KOPT-K1 (cell line): ENCODE data around the gene NINL.
"Not testable (repeated sequence)": the region's sequence is repeated elsewhere in the genome, so short reads cannot be mapped to it uniquely, and the experiment has no call there.

Experiments used
- H3K27ac ChIP-seq: fragments of 200-600 bp; sonication (generic); 2 replicates; pipeline ENCODE4 v1.5.1; 2016; ENCODE audit warnings: antibody characterized with exemption, mild to moderate bottlenecking, low read depth, low read length; ENCODE audit not compliant: poor library complexity, severe bottlenecking
- H3K36me3 ChIP-seq: fragments of 200-600 bp; sonication (generic); 2 replicates; pipeline ENCODE4 v1.5.1; 2017; ENCODE audit warnings: antibody characterized with exemption, mild to moderate bottlenecking, low read length, moderate library complexity; ENCODE audit not compliant: insufficient read depth
- H3K9me3 ChIP-seq: fragments of 200-600 bp; sonication (generic); 2 replicates; pipeline ENCODE4 v1.5.1; 2017; ENCODE audit warnings: antibody characterized with exemption, low read length, mild to moderate bottlenecking; ENCODE audit not compliant: insufficient read depth, poor library complexity, severe bottlenecking

NINL gene

DNA sequence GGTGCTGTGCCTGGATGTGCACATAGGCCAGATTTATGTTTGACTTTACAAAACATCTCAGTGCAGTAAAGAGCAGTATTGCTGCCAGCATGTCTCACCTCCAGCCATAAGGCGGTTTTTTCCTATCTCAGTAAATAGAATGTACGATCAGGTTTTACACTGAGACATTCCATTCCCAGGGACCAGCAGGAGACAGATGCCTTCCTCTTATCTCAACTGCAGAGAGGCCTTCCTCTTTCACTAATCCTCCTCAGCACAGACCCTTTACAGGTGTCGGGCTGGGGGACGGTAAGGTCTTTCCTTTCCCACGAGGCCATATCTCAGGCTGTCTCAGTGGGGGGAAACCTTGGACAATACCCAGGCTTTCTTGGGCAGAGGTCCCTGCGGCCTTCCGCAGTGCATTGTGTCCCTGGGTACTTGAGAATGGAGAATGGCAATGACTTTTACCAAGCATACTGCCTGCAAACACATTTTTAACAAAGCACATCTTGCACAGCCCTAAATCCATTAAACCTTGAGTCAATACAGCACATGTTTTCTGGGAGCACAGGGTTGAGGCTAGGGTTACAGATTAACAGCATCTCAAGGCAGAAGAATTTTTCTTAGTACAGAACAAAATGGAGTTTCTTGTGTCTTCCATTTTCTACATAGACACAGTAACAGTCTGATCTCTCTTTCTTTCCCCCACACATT lies 34.5 kb downstream of the NINL start:
- peaks cover 25% of the 10 kb centered on the region for H3K36me3 ChIP-seq

DNA sequence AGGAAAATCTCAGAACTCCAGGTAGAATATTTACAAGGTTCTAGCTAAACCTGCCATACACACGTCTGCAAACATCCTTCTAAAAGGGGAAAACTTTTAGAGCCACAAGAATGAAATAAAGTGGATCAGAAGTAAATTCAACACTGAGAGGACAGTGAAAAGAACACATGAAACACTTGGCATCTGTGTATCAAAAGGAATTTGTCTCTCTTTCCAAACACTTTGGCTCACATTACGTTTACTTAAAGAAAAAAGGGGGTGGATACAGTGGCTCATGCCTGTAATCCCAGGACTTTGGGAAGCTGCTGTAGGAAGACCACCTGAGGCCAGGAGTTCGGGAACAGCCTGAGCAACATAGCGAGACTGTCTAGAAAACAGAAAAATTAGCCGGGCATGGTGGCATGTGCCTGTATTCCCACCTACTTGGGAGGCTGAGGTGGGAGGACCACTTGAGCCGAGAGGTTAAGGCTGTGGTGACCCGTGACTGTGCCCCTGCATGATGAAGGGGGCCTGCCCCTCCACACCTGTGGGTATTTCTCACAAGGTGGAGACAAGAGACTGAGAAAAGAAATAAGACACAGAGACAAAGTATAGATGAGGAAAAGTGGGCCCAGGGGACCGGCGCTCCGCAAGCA lies 35.4 kb downstream of the NINL start:
- Histone ChIP-seq H3K36me3 (peaks cover 21% of the 10 kb centered on the region), H3K9me3 (no peaks in the 10 kb centered on the region), H3K27ac (no peak overlapping the region)

More for the DNA sequence above, 34.5 kb downstream of the NINL start:
- not testable (repeated sequence) for H3K9me3 ChIP-seq, H3K27ac ChIP-seq

DNA sequence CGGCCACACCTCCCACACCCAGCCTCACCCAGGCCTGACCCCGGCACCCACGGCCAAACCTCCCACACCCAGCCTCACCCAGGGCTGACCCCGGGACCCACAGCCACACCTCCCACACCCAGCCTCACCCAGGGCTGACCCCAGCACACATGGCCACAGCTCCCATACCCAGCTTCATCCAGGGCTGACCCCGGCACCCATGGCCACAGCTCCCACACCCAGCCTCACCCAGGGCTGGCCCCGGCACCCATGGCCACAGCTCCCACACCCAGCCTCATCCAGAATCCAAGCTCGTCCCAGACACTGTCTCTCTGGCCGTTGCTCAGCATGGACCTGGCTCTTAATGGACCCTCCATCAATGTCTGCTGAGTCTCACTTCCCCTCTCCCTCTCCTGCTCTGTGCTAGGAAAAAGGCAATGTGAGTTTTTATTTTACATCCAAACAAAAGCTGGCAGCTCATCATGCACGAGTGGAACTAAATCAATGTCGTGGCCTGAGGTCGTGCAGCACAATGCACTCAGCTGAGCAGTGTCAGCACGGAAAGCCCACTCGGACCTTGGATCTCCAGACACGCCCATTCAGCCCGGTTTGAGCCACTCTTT lies 36.1 kb downstream of the NINL start:
- Histone ChIP-seq H3K36me3 (peaks cover 17% of the 10 kb centered on the region), H3K9me3 (no peaks in the 10 kb centered on the region), H3K27ac (no peak overlapping the region)

DNA sequence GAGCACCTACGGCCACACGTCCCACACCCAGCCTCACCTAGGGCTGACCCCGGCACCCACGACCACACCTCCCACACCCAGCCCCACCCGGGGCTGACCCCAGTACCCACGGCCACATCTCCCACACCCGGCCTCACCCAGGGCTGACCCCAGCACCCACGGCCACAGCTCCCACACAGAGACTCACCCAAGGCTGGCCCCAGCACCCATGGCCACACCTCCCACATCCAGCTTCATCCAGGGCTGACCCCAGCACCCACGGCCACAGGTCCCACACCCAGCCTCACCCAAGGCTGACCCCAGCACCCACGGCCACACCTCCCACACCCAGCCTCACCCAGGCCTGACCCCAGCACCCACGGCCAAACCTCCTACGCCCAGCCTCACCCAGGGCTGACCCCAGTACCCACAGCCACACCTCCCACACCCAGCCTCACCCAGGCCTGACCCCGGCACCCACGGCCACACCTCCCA lies 36.7 kb downstream of the NINL start:
- no peak overlapping the region for H3K27ac ChIP-seq
- H3K36me3 ChIP-seq, result peaks cover 14% of the 10 kb centered on the region
- H3K9me3 ChIP-seq, result no peaks in the 10 kb centered on the region

DNA sequence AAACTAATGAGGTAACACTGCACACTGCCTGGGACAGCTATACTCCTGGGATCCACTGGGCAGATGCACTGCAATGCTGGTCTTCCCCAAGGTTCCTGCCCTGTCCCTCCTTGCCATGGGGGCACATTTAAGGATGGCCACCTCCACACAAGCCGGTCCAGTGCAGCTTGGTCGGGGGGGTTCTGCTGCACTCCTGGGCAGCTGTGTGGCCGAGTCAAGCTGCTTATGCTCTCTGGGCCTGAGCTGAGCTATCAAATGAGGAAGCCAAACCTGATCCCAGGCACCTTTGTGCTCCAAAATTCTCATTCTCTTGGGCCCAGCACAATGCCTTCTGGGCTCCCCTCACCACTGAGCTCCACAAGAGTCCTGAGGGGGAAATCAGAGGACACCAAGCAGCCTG lies 37.3 kb downstream of the NINL start:
- Histone ChIP-seq H3K27ac (no peak overlapping the region), H3K36me3 (peaks cover 13% of the 10 kb centered on the region; the same call in 1 of the 2 replicates), H3K9me3 (no peaks in the 10 kb centered on the region)

DNA sequence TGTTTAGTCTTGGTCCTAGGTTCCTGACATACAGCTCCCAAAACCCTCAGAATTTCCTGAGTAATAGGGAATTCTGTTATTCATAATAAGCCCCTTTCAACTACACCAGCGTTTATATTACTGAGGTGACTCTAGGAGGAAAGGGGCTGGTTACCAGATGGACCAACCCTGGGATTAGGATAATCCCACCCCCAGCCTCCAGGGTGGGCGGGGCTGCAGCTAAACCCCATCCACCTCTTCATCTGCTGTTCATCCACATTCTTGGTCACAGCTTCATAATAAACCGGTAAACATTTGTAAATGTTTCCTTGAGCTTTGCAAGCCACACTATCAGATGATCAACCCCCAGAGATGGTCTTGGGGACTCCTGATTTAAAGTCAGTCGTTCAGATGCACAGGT lies 38.3 kb downstream of the NINL start:
- H3K36me3 ChIP-seq, result peaks cover 13% of the 10 kb centered on the region; the same call in 1 of the 2 replicates
- no peak overlapping the region for H3K27ac ChIP-seq
- H3K9me3 ChIP-seq, result no peaks in the 10 kb centered on the region

DNA sequence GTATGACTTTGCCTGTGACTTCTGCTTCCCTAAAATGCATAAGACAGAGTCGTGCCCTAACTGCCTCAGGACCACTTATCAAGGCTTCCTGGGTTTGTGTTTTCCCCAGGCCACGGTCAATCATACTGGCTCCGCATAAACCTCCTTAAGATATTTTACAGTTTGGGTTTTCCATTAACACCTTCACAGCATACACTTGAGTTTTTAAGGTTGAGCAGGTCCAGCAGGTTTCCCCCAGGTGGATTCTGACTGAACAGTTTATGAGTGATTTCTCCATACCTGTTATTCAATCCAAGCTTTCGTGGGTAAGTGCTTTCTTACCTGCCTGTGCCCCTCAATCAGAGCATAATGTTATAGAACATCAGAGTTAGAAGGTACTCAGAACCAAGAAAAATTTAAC lies 39.3 kb downstream of the NINL start:
- Histone ChIP-seq H3K27ac (no peak overlapping the region), H3K36me3 (peaks cover 13% of the 10 kb centered on the region; the same call in 1 of the 2 replicates), H3K9me3 (no peaks in the 10 kb centered on the region)

DNA sequence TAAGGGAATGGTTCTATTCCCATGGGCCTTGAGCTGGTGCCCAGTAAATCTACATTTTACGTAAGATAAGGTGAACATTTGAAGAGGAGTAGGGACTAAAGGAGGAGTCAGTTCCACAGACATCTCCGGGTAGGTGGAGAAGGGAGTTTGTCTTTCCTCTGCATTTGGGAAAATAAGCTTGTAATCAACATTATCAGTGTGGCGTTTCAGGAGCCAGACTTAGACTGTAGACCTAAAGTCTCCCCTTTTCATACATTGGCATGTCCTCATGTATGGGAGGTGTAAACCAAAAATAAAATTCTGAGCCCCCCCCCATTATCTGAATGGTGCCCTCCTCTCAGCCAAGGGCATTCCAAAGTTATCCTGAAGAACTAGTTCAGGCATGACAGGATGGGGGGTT lies 40.2 kb downstream of the NINL start:
- H3K36me3 ChIP-seq, result peaks cover 13% of the 10 kb centered on the region; the same call in 1 of the 2 replicates
- H3K9me3 ChIP-seq, result no peaks in the 10 kb centered on the region
- H3K27ac ChIP-seq, result no peak overlapping the region

DNA sequence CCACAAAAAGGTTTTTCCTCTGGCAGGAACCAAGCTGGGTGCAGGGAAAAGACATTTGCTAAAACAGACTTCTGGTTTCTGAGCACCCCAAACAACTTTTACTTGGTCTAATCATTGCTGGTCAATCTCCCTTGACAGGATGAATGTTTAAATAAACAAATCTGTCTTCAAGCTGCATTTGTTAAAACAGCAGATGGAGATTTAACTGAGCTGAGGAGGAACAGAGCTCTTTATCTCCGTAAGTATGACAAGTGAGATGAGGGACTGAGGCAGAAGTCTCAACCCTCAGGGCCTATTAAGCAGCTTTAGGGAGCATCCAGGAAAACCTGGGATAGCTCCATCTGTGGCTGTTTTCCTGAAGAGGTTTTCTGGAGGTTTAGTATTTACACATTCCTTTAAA lies 40.6 kb downstream of the NINL start:
- H3K27ac ChIP-seq, result no peak overlapping the region

DNA sequence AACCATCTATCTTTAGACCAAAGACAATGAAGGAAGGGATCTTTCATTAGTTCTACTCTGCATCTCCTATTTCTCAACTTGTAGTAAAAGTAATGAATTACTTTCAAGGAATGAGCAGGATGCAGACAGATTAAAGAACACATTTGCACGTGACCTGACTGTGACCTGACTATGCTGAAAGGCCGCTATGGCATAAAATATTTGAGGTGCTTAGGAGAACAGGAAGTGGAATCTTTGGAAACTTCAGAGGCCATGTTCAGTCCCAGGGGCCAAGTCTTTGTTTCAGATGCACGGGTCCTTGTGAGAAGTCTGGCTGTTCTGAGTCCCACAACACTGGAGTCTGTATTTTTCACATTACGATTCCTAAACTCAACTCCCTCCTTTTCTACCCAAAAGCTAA lies 41.0 kb downstream of the NINL start:
- Histone ChIP-seq H3K36me3 (peaks cover 13% of the 10 kb centered on the region; the same call in 1 of the 2 replicates), H3K9me3 (no peaks in the 10 kb centered on the region), H3K27ac (no peak overlapping the region)

More for the DNA sequence above, 40.6 kb downstream of the NINL start:
- Histone ChIP-seq H3K36me3 (peaks cover 13% of the 10 kb centered on the region; the same call in 1 of the 2 replicates), H3K9me3 (no peaks in the 10 kb centered on the region)

DNA sequence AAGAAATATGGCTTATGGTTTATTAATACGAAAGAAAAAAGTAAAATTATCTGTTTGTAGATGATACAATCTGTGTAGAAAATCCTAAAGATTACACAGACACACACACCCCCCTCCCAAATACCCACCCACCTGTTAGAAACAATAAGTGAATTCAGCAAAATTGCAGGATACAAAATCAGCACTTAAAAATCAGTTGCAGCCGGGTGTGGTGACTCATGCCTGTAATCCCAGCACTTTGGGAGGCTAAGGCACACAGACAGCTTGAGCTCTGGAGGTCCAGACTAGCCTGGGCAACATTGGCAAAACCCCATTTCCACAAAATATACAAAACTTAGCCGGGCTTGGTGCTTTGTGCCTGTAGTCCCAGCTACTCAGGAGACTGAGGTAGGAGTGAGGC lies 42.3 kb downstream of the NINL start:
- H3K27ac ChIP-seq, result no peak overlapping the region
- no peaks in the 10 kb centered on the region for H3K9me3 ChIP-seq
- H3K36me3 ChIP-seq, result peaks cover 17% of the 10 kb centered on the region; the same call in 1 of the 2 replicates

DNA sequence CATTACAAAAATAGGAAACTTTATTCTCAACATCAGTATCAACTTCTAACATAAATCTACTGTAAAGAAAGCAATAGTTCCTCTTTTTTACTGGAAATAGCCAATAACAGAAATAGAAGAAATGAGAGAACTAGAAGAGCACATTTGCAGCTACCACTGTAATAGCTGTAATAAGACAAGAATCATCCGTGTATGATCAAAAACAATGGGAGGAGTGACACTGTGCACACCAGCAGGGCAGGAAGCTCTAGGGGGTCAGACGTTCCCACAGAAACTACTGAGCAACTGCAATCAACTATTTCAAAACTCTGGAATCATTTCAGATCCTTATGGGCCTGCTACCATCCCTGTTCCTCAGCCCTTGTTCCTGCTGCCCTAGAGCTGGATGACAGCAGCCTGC lies 43.7 kb downstream of the NINL start:
- Histone ChIP-seq H3K36me3 (peaks cover 29% of the 10 kb centered on the region; the same call in 1 of the 2 replicates), H3K27ac (no peak overlapping the region)

DNA sequence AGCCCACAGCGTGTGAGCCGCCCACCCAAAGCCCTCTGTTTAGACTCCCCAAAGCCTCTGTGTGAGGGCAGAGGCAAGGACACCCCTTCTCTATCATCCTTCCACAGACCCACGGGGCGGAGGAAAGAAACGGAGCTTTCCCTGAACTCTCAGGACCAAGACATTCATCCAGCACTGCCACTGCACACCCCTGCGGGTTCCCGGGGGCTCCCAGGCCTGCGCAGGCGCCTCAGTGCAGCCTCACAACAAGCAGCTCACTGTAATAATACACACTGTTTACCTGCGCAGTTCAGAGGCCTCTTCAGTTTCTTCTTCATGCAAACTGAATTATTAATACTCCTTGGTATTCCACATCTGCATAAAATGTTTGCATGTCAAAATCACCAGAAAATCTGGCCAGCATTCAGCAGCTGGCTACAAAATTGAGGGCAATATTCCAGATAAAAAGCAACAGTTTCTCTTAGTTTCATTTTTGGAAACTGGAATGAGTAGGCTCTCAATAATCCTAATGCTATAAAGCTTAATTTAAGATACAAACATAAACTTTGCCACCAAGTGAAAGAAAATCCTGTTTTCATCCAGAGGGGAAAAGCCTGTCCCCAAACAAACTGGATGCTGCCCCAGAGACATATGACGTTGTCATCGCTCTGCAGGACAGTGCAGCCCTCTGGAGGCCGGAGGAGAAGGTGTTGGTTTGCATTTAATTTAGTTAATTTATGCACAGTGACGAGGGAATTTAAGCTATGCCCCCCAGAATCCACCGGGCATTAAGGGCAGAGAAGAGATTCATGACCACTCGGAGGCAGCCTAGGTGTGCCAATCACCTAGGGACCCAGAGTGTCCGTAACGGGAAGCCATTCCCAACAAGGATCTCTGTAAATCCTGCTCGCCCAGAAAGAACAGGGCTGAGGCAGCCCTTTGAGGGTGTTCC lies 45.3 kb downstream of the NINL start:
- Histone ChIP-seq H3K9me3 (no peaks in the 10 kb centered on the region), H3K27ac (no peak overlapping the region), H3K36me3 (peaks cover 20% of the 10 kb centered on the region; the same call in 1 of the 2 replicates)

More for the DNA sequence above, 43.7 kb downstream of the NINL start:
- no peaks in the 10 kb centered on the region for H3K9me3 ChIP-seq

DNA sequence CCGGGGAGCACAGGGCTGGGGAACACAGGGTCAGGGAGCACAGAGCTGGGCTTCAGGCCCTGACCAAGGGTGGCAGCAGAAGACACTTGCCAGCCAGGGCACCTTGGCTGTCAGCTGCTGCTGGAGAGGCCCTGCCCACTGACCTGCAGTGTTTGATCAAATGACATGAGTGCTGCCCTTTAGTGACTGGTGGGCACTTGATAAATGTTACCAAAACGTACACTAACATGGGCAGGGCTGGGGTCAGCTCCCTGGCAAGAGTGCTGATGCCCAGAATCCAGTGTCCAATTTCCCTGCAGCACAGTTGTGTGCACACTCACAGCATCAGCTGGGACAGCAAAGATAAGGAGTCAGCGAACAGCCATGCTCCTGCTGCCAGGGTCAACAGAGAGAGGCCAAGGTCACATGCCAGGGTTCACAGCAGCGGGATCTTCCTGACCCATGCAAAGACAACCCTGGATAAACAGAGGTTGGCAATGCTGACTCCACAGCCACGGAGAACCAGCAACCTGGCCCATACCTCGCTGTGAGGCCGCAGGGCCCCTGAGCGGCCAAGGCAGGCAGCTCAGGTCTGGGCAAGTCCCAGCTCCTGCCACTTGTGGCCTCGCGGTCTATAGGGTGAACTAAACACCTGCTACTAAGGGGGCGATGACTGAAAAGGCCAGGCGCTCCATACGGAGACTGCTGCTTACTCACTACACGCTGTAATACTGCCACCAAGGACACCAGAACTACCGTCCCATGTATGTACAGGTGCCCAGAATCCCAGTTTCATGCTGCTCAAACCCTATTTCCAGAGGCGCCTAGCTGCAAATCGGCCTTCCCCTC lies 46.3 kb downstream of the NINL start:
- no peaks in the 10 kb centered on the region for H3K9me3 ChIP-seq
- peaks cover 20% of the 10 kb centered on the region; the same call in 1 of the 2 replicates for H3K36me3 ChIP-seq
- H3K27ac ChIP-seq, result no peak overlapping the region
